NT2/D1 (cell line): ENCODE measurements around the gene TEAD3.

Experiments used
- SUZ12 ChIP-seq: IDR thresholded peaks from 2 replicates; pipeline ENCODE4 v1.6.1; 2011; ENCODE audit not compliant: insufficient read length, insufficient read depth; ENCODE audit errors: extremely low read depth
- YY1 ChIP-seq: IDR thresholded peaks from 2 replicates; pipeline ENCODE4 v1.6.1; 2011; ENCODE audit not compliant: insufficient read length, insufficient read depth
- ZNF274 ChIP-seq: IDR thresholded peaks from 2 replicates; pipeline ENCODE4 v1.6.1; 2011; ENCODE audit warnings: mild to moderate bottlenecking, low read depth, low read length

DNA sequence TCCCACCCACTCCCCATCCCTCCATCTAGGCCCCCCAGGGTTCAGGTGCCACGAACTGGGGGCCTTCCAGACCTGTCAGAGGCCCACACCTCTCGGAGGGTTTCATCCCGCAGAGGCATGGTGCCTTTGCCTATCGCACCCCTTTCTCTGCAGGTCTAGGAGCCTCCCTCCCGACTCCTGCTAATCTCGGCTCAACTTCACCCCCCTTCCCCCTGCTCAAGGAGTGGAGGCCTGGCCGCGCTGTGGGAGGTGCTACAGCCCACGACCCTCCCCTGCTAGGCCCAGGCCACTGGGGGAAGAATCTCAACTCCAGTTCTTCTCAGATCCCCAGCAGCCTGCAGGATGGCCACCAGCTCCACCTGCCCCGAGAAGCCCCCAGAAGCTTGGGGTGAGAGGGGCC, 15.9 kb upstream of the TEAD3 start, which contains the start of gene TULP1:
- TF ChIP-seq YY1 (no peak), ZNF274 (no peak), SUZ12 (no peak)
